GM19395 (cell line): ENCODE data around the gene ADGRL2.
"Not testable (repeated sequence)": the region's sequence is repeated elsewhere in the genome, so short reads cannot be mapped to it uniquely, and the experiment has no call there.

ENCODE experiments used
- ATAC-seq: cut with Tn5 transposase; IDR thresholded peaks from one replicate; pipeline ENCODE4 v1.9.1; 2021; ENCODE audit warnings: mild to moderate bottlenecking, moderate library complexity; ENCODE audit not compliant: unreplicated experiment

ADGRL2 gene

GRCh38 chr1:81846630-81847029 lies 45.9 kb downstream of the ADGRL2 start:
- no peak for ATAC-seq

- no peak for ATAC-seq
These were observed 46.3 kb downstream of the ADGRL2 start for GRCh38 chr1:81847063-81847462.

- no peak for ATAC-seq
These were observed 48.3 kb downstream of the ADGRL2 start for GRCh38 chr1:81848880-81849682.

DNA sequence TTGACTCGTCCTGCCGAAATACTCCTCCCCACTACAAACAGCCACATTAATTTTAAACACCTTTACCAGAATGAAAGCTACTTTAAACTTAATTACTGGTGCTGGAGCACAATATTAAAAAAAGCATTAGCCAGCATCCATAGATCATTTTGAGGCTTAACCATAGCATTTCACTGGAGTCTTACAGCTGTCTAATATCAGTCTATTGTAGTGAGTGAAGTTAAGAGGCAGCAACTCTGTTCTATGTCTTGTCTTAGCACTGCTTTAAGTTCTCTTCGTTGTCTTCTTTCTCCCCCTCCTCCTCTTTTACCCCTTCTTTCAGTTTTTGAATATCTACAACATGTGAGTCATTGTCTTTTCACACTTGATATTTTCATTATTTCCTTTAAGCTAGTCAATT lies 49.3 kb downstream of the ADGRL2 start:
- no peak for ATAC-seq

- ATAC-seq, result no peak
These were observed 49.8 kb downstream of the ADGRL2 start for GRCh38 chr1:81850495-81850894.

GRCh38 chr1:81851217-81851616 lies 50.5 kb downstream of the ADGRL2 start:
- no peak for ATAC-seq

GRCh38 chr1:81852961-81853360 lies 52.2 kb downstream of the ADGRL2 start:
- no peak for ATAC-seq

- no peak for ATAC-seq
These were observed 66.5 kb downstream of the ADGRL2 start for GRCh38 chr1:81867235-81867634.

GRCh38 chr1:81869307-81869706 lies 68.6 kb downstream of the ADGRL2 start:
- ATAC-seq, result no peak

DNA sequence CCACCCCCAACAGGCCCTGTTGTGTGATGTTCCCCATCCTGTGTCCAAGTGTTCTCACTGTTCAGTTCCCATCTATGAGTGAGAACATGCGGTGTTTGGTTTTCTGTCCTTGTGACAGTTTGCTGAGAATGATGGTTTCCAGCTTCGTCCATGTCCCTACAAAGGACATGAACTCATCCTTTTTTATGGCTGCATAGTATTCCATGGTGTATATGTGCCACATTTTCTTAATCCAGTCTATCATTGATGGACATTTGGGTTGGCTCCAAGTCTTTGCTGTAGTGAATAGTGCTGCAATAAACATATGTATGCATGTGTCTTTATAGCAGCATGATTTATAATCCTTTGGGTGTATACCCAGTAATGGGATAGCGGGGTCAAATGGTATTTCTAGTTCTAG lies 70.4 kb downstream of the ADGRL2 start:
- not testable (repeated sequence) for ATAC-seq

DNA sequence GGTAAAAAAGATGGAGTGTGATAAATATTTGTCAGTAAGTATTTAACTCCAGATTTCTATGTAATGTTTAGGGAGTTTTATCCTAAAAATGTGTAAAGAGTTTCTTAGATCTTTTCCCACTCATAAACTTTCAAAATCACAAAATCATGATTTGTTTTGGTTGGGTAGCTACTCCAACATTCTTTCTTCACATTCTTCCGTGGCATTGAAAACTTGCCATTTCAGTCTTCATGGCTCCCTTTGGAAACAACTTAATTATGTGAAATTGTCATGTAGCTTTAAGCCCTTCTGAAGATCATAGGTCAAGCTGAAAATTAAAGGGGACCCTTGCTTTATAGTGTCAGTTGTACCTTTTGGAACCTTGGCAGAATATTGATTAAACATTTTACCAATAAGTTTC lies 73.2 kb downstream of the ADGRL2 start:
- ATAC-seq, result no peak

- ATAC-seq, result no peak
These were observed 73.7 kb downstream of the ADGRL2 start for GRCh38 chr1:81874461-81874860.

DNA sequence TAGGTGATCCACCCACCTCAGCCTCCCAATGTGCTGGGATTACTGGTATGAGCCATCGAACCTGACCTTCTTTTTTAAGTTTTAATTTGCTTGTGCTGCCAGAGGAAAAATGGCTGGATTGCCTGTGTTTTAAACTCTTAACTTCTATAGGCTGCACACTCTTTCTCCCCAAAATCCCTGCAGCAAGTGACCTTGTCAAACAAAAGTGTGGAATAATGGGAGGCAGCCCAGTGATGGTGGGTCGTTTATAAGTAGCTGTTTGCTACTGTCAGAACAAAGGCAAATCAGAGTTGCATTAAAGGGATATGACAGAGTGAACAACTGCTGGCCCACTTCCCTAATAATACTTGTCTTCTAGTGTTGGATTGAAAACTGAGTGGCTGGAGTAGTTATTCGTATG lies 74.2 kb downstream of the ADGRL2 start:
- ATAC-seq, result no peak

DNA sequence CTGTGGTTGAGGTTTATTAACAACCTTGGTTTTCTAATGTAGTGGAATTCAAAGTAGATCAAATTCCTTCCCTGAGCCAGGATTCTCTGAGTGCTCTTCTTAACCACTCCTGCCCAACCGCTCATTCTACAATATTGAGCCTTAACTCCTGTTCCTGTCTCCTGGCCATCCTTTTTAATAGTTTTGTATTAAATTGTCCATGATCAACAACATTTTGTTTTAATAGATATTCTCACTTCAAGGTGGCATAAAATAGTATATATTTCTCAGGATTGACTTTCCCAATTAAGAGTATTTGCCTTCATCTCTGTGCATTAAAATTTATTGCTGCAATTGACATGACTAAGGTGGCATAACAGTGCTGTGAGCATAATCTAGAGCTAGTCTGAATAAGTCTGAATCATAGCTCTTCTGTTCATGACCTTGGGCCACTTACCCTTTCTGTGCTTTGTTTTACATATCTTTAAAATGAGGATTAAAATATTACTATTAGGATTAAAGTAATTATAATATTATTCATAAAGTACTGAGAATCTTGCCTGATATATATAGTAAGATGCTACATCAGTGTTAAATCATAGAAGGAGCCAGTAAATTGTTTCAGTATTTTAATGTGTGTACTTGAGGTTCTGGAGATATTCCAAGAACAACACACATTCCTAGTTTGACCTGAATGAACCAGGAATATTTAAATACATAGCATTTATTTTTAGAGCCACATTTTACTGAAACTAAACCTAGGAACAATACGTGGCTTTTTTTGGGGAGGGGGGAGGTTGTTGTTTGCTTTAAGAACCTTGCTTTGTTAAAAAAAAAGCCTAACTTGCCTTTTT lies 76.4 kb downstream of the ADGRL2 start:
- ATAC-seq, result no peak

GRCh38 chr1:81877940-81878339 lies 77.2 kb downstream of the ADGRL2 start:
- ATAC-seq, result no peak

DNA sequence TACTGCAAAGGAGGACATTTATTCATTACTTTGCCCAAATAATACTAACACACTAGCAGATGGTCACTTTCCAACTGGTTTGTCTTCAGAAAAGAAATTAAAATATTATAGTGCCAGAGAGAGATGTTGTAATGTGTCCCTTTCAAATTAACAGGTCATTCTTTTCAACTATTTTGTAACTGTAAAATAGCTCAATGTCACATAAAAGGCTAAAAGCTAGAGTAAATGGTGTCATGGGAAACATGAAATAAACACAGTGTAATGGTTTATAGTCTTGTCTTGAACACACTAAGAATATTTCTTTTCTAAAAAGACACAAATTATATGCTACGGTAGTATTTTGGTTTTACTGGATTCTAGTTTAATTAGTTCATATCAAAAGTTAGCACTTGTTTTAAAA lies 77.8 kb downstream of the ADGRL2 start:
- no peak for ATAC-seq

- no peak for ATAC-seq
These were observed 80.0 kb downstream of the ADGRL2 start for GRCh38 chr1:81880781-81881180.

DNA sequence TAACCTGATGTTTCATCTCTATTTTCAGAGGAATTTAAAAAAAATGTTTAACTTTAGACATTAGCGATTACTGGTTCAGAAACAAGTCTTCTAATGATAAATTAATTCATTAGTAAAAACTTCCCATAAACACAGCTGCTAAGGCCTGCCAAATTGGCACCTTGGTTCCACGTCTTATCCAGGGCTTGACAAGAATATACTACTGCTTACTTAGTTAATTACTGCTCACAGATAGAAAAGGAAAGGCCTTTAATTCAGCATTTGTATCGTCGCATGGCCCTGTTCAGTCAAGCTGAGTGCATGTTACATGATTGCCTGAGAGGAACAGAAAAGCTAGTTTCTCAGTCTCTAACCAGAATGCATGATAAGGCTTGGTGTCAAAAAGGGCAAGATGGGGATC lies 84.6 kb downstream of the ADGRL2 start:
- no peak for ATAC-seq

DNA sequence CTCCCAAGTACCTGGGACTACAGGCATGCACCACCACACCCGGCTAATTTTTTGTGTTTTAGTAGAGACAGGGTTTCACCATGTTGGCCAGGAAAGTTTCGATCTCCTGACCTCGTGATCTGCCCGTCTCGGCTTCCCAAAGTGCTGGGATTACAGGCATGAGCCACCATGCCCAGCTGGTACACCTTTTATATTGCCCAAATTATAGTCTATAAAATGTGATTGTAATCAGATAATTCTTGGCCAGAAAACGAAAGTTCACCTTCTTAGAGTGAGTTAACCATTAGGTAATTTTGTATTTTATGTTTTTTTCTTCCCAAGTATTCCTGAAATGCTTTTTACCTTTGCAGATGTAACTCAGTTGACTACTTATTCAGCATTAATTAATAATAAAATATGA lies 85.6 kb downstream of the ADGRL2 start:
- not testable (repeated sequence) for ATAC-seq

DNA sequence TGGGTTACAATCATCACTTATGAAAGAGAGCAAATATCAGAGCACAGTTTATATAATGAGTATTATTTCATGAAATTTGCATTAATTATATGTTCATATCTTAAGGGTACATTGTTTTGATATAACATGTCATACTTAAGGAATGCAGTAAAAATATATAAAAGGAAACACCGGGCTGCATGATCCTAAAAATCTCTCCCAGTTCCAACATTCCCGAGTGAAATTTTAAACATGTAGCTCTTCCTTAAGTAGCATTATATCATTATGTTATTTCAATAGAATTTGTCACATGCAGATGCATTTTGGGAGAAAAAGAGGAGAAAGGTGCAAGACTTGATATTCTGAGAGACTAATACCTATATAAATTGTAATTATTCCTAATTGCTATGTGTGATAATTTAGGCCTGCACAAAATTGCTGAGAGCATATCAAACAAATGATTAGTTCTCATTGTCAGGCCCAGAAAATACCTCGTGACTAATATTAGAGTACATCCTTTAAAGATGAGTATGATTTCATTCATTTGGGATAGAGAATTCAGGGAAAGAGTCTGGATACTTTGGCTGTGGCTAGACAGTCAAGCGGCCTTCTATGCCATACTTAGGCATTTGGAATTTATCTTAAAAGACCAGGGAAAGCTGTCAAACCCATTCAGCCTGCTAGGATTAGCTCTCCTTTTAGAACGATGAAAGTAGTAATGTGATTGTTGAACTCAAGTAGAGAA lies 86.8 kb downstream of the ADGRL2 start:
- no peak for ATAC-seq

DNA sequence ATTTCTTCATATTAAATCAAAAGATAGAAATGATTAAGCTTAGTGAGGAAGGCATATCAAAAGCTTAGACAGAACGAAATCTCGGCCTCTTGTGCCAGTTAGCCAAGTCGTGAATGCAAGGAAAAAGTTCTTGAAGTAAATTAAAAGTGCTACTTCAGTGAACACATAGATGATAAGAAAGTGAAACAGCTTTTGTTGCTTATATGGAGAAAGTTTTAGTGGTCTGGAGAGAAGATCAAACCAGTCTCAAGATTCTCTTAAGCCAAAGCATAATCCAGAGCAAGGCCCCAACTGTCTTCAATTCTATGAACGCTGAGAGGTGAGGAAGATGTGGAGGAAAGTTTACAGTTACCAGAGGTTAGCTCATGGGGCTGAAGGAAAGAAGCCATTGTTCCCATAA lies 88.4 kb downstream of the ADGRL2 start:
- ATAC-seq, result no peak

DNA sequence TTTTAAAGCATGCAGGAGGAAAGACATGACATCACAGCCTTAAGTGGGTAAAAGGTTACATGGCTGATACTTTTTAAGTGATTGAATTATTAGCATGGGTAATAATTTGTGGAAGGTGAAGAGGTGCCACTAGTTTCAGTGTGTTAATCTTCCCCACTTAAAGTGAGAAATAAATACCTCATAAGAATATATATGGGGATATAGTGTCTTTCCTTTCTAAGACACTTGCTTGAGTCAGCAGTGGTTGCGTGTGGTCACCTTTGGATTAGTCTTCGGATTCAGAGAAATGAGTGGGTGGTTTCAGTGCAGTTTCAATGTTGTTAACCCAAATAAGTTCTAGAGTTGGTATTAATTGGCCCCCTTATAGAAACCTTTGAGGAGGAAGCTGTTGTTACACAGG lies 94.1 kb downstream of the ADGRL2 start:
- ATAC-seq, result no peak
